OCI-LY7 (cell line): ENCODE measurements around the gene MROH7. TPM values are rescaled to one million over a fixed set of nuclear protein-coding genes. Genes with fewer than 3 reads are reported as not detected.

Experiments
- BruUV-seq: library from RNA; stranded (reverse); fragments of 400-500 nt; replicated peaks from 2 replicates; lab custom pipeline; 2021; lab: Mats Ljungman, UMichigan
- CTCF ChIA-PET: fragments of 300-600 bp; sonication (Branson Sonifier 250); formaldehyde crosslinking; loops from one replicate; lab custom pipeline; 2022; ENCODE audit warnings: antibody characterized with exemption; ENCODE audit not compliant: unreplicated experiment; lab: Charles Lee
- POLR2A ChIA-PET: fragments of 300-600 bp; sonication (Branson Sonifier 250); formaldehyde crosslinking; loops from one replicate; lab custom pipeline; 2022; ENCODE audit warnings: antibody characterized with exemption; lab: Charles Lee
- DNase-seq: peaks from one replicate; pipeline ENCODE4 v3.0.0-alpha.2; 2015; ENCODE audit warnings: low spot score
- H2AFZ ChIP-seq: fragments of 200-600 bp; sonication (generic), shearing (Covaris generic); 2 replicates; pipeline ENCODE4 v1.6.1; 2014; ENCODE audit warnings: mild to moderate bottlenecking, antibody characterized with exemption, low read length, moderate library complexity
- H3K27ac ChIP-seq: fragments of 200-600 bp; sonication (generic); 2 replicates; pipeline ENCODE4 v1.5.1; 2014; ENCODE audit warnings: mixed run types, low read depth, mild to moderate bottlenecking, moderate library complexity, low read length, inconsistent platforms; ENCODE audit not compliant: poor library complexity, severe bottlenecking
- H3K36me3 ChIP-seq: fragments of 200-600 bp; sonication (generic); 2 replicates; pipeline ENCODE4 v1.6.1; 2014; ENCODE audit warnings: mild to moderate bottlenecking, antibody characterized with exemption, low read length, moderate library complexity, mixed read lengths; ENCODE audit not compliant: insufficient read depth
- H3K4me1 ChIP-seq: fragments of 200-600 bp; sonication (generic); 2 replicates; pipeline ENCODE4 v1.5.1; 2014; ENCODE audit warnings: mild to moderate bottlenecking, low read length; ENCODE audit not compliant: insufficient read depth, poor library complexity, severe bottlenecking
- H3K4me2 ChIP-seq: fragments of 200-600 bp; sonication (generic); 2 replicates; pipeline ENCODE4 v1.6.1; 2014; ENCODE audit warnings: mild to moderate bottlenecking, low read length
- H3K4me3 ChIP-seq: fragments of 200-600 bp; sonication (generic); 2 replicates; pipeline ENCODE4 v1.5.1; 2014; ENCODE audit warnings: mild to moderate bottlenecking, low read depth, low read length; ENCODE audit not compliant: poor library complexity, severe bottlenecking
- H3K79me2 ChIP-seq: fragments of 200-600 bp; sonication (generic); 2 replicates; pipeline ENCODE4 v1.6.1; 2016; ENCODE audit warnings: low read depth, mild to moderate bottlenecking, low read length, moderate library complexity, mixed read lengths; ENCODE audit not compliant: insufficient read depth
- H3K9me2 ChIP-seq: fragments of 200-600 bp; sonication (generic); 2 replicates; pipeline ENCODE4 v1.6.1; 2016; ENCODE audit warnings: mild to moderate bottlenecking, low read length, mixed read lengths; ENCODE audit not compliant: insufficient read depth
- H3K9me3 ChIP-seq: fragments of 200-600 bp; sonication (generic); 2 replicates; pipeline ENCODE4 v1.6.1; 2014; ENCODE audit warnings: mild to moderate bottlenecking, mixed run types, low read length, mixed read lengths
- H4K20me1 ChIP-seq: fragments of 200-600 bp; sonication (generic); 2 replicates; pipeline ENCODE4 v1.6.1; 2014; ENCODE audit warnings: mild to moderate bottlenecking, antibody characterized with exemption, low read length, moderate library complexity, mixed read lengths; ENCODE audit not compliant: insufficient read depth
- CTCF ChIP-seq: fragments of 200-600 bp; sonication (generic); conservative IDR thresholded peaks from 2 replicates; pipeline ENCODE4 v1.5.1; 2014; ENCODE audit warnings: mild to moderate bottlenecking, antibody characterized with exemption, low read length, moderate library complexity, mixed read lengths
- EZH2phosphoT487 ChIP-seq: fragments of 200-600 bp; sonication (generic); IDR thresholded peaks from 2 replicates; pipeline ENCODE4 v1.6.1; 2018; ENCODE audit warnings: low read depth, borderline replicate concordance, mild to moderate bottlenecking, mixed run types, antibody characterized with exemption, low read length, moderate library complexity, mixed read lengths
- intact Hi-C: fragments of 100-400 bp; cut with micrococcal nuclease; formaldehyde crosslinking; loops from one replicate; pipeline ENCODE4 v1.10.0; 2022; ENCODE audit not compliant: unreplicated experiment
- total RNA-seq, 2 experiments: library from RNA; depleted of rRNA in 1 of 2; stranded (reverse); fragments of >200 nt in 1 of 2; shearing (Covaris generic) in 1 of 2; gene quantifications; 2 replicates each; pipeline ENCODE4 v1.2.3, GENCODE V29; 2014 to 2022

Gene MROH7
- total RNA-seq, 2 experiments from 2014 or later: not detected

- Histone ChIP-seq H3K79me2 (no peaks in the 10 kb centered on the region), H2AFZ (no peak overlapping the region), H3K9me3 (no peaks in the 10 kb centered on the region), H3K9me2 (no peaks in the 10 kb centered on the region), H3K4me1 (no peaks in the 10 kb centered on the region), H3K36me3 (no peaks in the 10 kb centered on the region), H3K4me2 (no peak overlapping the region), H3K4me3 (no peak overlapping the region), H4K20me1 (no peaks in the 10 kb centered on the region), H3K27ac (no peak overlapping the region)
- no peak for TF ChIP-seq CTCF
- no peak for DNase-seq
- CTCF ChIA-PET: no interaction called here
- POLR2A ChIA-PET: interaction anchor here (0.6 kb wide), 1 partner anchor 354 kb away, joined by 3 read pairs; no protein-coding TSS in a partner anchor
- no TSS peak for BruUV-seq
- intact Hi-C loops: no loop called here
Measured at GRCh38 chr1:54681358-54681757, 39.8 kb downstream of the MROH7 start.

- Histone ChIP-seq H4K20me1 (no peaks in the 10 kb centered on the region), H3K27ac (no peak overlapping the region), H3K79me2 (no peaks in the 10 kb centered on the region), H3K4me2 (no peak overlapping the region), H2AFZ (no peak overlapping the region), H3K36me3 (no peaks in the 10 kb centered on the region), H3K9me3 (no peaks in the 10 kb centered on the region), H3K9me2 (no peaks in the 10 kb centered on the region), H3K4me3 (no peak overlapping the region), H3K4me1 (no peaks in the 10 kb centered on the region)
- no peak for DNase-seq
- ChIA-PET POLR2A (no interaction called here), CTCF (no interaction called here)
- intact Hi-C loops: no loop called here
- no TSS peak for BruUV-seq
- no peak for TF ChIP-seq CTCF
Measured at GRCh38 chr1:54683453-54683852, 41.9 kb downstream of the MROH7 start.

GRCh38 chr1:54685335-54685905 lies 43.8 kb downstream of the MROH7 start:
- H3K9me2 ChIP-seq: no peaks in the 10 kb centered on the region
- no peaks in the 10 kb centered on the region for H3K79me2 ChIP-seq
- intact Hi-C loops: no loop called here
- no peak for DNase-seq
- no peaks in the 10 kb centered on the region for H3K36me3 ChIP-seq
- H3K9me3 ChIP-seq: no peaks in the 10 kb centered on the region
- ChIA-PET POLR2A (interaction anchor here (1.1 kb wide), 1 partner anchor 30 kb away, joined by 7 read pairs; the partner anchor contains the start of gene TTC4), CTCF (no interaction called here)
- no peaks in the 10 kb centered on the region for H4K20me1 ChIP-seq
- no peak overlapping the region for H3K27ac ChIP-seq
- TF ChIP-seq EZH2phosphoT487 (no peak), CTCF (no peak)
- H2AFZ ChIP-seq: no peak overlapping the region
- H3K4me3 ChIP-seq: no peak overlapping the region
- H3K4me2 ChIP-seq: no peak overlapping the region
- BruUV-seq: no TSS peak
- no peaks in the 10 kb centered on the region for H3K4me1 ChIP-seq
